ENCODE data around the gene SLC25A13.

Gene SLC25A13

DNA sequence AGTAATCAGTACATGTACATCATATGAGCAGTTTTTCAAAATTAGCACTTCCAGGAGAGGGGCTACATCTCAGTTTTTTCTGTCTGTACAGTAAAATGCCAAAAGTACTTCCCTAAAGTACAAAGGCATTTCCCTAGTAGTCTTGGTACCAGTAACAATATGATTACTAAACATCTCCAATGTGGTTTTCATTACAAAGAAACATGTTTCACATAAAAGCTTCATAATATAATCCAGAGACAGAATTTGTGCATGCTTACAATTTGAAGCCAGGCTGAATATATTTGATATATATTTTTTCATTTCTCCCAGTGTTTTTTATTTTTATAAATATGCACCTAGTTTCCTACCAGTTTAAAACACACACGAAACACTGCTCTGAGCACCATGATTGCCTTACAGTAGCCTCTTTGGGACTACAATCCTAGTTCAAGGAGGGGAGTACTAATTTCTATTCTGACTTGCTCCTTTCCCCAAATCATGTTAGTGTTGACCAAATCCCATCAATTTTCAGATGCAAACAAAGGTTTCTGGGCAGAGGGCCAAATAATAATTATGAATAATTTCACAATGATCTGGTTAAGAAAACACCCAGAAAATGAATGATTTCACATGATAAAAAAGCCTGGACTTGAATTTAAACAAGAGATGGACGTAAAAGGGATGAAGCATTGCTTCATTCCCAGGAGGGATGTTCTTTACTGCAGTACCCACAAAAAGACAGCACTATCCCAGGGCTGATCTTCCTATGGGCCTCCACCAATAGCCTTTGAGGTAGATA is 201.3 kb downstream of the SLC25A13 start:
- no peak overlapping the region for H3K27ac ChIP-seq
- TF ChIP-seq, protein P1, sequence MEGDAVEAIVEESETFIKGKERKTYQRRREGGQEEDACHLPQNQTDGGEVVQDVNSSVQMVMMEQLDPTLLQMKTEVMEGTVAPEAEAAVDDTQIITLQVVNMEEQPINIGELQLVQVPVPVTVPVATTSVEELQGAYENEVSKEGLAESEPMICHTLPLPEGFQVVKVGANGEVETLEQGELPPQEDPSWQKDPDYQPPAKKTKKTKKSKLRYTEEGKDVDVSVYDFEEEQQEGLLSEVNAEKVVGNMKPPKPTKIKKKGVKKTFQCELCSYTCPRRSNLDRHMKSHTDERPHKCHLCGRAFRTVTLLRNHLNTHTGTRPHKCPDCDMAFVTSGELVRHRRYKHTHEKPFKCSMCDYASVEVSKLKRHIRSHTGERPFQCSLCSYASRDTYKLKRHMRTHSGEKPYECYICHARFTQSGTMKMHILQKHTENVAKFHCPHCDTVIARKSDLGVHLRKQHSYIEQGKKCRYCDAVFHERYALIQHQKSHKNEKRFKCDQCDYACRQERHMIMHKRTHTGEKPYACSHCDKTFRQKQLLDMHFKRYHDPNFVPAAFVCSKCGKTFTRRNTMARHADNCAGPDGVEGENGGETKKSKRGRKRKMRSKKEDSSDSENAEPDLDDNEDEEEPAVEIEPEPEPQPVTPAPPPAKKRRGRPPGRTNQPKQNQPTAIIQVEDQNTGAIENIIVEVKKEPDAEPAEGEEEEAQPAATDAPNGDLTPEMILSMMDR (IDR thresholded peaks at IDR 0.05), result no peak
- H3K36me3 ChIP-seq, result peaks cover 28% of the 10 kb centered on the region
- no peaks in the 10 kb centered on the region for H3K27me3 ChIP-seq
- H3K4me1 ChIP-seq (ENCODE audit: control insufficient read depth in 1 of 2, insufficient read depth in 1 of 2, low read depth in 1 of 2, low read length in 1 of 2), result peaks cover 0 to 4% of the 10 kb centered on the region in 2 experiments
- H3K9me3 ChIP-seq, result no peaks in the 10 kb centered on the region
- no peak overlapping the region for H3K4me3 ChIP-seq (ENCODE audit: low read depth in 1 of 2, low read length in 1 of 2)

DNA sequence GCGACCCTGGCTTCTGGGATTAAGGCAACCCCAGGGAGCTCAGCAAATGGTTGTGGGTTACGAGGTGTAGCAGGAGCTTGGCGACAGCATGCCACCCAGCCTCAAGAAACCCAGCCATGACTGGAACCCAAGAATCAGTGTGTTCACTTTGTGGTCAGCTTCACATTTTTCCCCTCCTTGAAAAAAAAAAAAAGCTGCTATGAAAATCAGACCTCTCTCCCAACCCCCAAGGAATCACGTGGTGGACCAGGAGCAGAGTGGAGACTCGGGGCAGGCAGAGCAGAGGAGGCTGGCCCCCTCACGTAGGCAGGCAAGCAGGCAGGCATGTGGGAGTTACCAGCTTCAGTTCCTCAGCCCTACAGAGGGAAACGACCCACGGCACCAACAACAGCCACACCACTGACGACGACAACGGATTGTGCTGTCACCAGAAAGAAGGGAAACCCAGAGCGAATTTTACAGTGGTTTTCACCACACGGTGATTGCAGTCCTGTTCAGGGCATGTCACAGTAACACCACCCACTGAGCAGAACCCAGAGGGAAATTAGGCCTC is 203.4 kb downstream of the SLC25A13 start:
- TF ChIP-seq, protein P1 (IDR thresholded peaks at IDR 0.05), result no peak
- Histone ChIP-seq H3K4me3 (ENCODE audit: low read depth in 1 of 2, low read length in 1 of 2) (no peak overlapping the region), H3K9me3 (no peaks in the 10 kb centered on the region), H3K27me3 (no peaks in the 10 kb centered on the region), H3K27ac (no peak overlapping the region), H3K4me1 (ENCODE audit: control insufficient read depth in 1 of 2, insufficient read depth in 1 of 2, low read depth in 1 of 2, low read length in 1 of 2) (peaks cover 0 to 4% of the 10 kb centered on the region in 2 experiments), H3K36me3 (peaks cover 28% of the 10 kb centered on the region)

DNA sequence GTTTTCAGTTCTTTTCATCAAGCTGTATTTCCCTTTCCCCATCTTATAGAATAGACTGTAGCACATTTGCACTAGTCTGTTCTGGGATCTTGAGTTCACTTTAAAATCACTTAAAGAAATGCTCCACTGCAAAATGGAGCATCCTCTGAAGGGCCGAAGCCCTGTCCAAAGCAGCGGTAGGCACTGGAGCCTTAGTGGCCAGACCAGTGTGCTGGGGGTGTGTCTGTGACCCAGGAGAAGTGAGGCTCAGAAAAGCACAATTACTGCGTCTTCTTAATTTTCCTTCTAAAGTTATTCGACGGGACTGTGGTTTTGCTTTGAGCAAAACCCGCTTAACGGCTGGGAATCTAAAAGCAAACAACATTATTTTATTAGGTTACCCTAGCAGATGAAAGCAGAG is 205.7 kb downstream of the SLC25A13 start:
- Histone ChIP-seq H3K9me3 (no peaks in the 10 kb centered on the region), H3K27me3 (no peaks in the 10 kb centered on the region), H3K36me3 (peaks cover 19% of the 10 kb centered on the region), H3K4me3 (ENCODE audit: low read depth in 1 of 2, low read length in 1 of 2) (no peak overlapping the region), H3K4me1 (ENCODE audit: control insufficient read depth in 1 of 2, insufficient read depth in 1 of 2, low read depth in 1 of 2, low read length in 1 of 2) (no peaks in the 10 kb centered on the region), H3K27ac (no peak overlapping the region)
- TF ChIP-seq, protein P1 (IDR thresholded peaks at IDR 0.05), result no peak

DNA sequence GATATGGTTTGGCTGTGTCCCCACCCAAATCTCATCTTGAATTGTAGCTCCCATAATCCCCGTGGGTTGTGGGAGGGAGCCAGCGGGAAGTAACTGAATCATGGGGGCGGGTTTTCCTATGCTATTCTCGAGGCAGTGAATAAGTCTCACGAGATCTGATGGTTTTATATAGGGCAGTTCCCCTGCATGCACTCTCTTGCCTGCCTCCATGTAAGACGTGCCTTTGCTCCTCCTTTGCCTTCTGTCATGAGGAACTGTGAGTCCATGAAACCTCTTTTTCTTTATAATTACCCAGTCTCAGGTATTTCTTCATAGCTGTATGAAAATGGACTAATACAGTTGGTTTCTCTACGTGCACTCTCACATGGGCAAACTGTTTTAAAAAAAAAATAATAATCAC is 207.7 kb downstream of the SLC25A13 start:
- no peaks in the 10 kb centered on the region for H3K36me3 ChIP-seq
- TF ChIP-seq, protein P1 (IDR thresholded peaks at IDR 0.05), result no peak
- H3K27ac ChIP-seq, result no peak overlapping the region
- no peaks in the 10 kb centered on the region for H3K4me1 ChIP-seq (ENCODE audit: control insufficient read depth in 1 of 2, insufficient read depth in 1 of 2, low read depth in 1 of 2, low read length in 1 of 2)
- no peak overlapping the region for H3K4me3 ChIP-seq (ENCODE audit: low read depth in 1 of 2, low read length in 1 of 2)
- no peaks in the 10 kb centered on the region for H3K27me3 ChIP-seq
- H3K9me3 ChIP-seq, result no peaks in the 10 kb centered on the region

DNA sequence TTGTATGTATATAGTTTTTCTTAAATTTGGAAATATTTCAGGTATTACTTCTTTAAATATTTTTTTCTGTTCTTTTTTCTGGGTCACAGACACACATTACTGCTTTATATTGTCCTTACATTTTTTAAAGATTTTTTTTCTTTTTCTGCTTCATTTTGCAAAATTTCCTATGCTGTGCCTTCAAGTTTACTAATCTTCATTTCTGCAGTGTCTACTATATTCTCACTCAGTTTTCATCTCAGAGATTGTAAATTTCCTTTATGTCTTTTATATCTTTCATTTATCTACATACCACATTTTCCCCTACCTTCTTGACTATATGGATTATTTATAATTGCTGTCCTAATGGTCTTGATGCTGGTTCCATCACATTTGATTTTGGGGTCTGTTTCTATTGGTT is 210.5 kb downstream of the SLC25A13 start:
- Histone ChIP-seq H3K27ac (no peak overlapping the region), H3K27me3 (no peaks in the 10 kb centered on the region), H3K4me1 (ENCODE audit: control insufficient read depth in 1 of 2, insufficient read depth in 1 of 2, low read depth in 1 of 2, low read length in 1 of 2) (no peaks in the 10 kb centered on the region), H3K9me3 (no peaks in the 10 kb centered on the region), H3K4me3 (ENCODE audit: low read depth in 1 of 2, low read length in 1 of 2) (no peak overlapping the region), H3K36me3 (no peaks in the 10 kb centered on the region)
- TF ChIP-seq, protein P1 (IDR thresholded peaks at IDR 0.05), result no peak

All from neutrophil (primary cell).